Esophagus squamous epithelium (tissue), 4 donors: ENCODE results near the gene FAM131C.
"Not testable (repeated sequence)": the region's sequence is repeated elsewhere in the genome, so short reads cannot be mapped to it uniquely, and the experiment has no call there.

Source experiments
- CTCF ChIP-seq, 6 experiments: fragments of 450-650 bp in 4 of 6; fragments of 200-600 bp in 2 of 6; sonication (generic) in 2 of 6; IDR thresholded peaks; one replicate each; pipeline ENCODE4 v1.5.1; 2016 to 2019; ENCODE audit warnings: antibody characterized with exemption in 6 of 6, mild to moderate bottlenecking in 4 of 6, moderate library complexity in 4 of 6
- POLR2A ChIP-seq, 4 donors: fragments of 450-650 bp; IDR thresholded peaks; one replicate each; pipeline ENCODE4 v1.6.1; 2017; ENCODE audit warnings: antibody characterized with exemption in 4 of 4, mild to moderate bottlenecking in 4 of 4, moderate library complexity in 3 of 4

- not testable (repeated sequence) for TF ChIP-seq CTCF, POLR2A (IDR thresholded peaks at IDR 0.05)
Measured at GRCh38 chr1:16033103-16033632, 40.3 kb downstream of the FAM131C start.
